K562 (cell line): ENCODE measurements around the gene PUS7. TPM values are rescaled to one million over a fixed set of nuclear protein-coding genes. Genes with fewer than 3 reads are reported as not detected.

ENCODE experiments used
- ATAC-seq: fragments of 200-7000 bp; cut with Tn5 transposase; 3 replicates; pipeline ENCODE4 v1.9.1; 2020; ENCODE audit warnings: moderate library complexity
- BruUV-seq: library from RNA; stranded (reverse); fragments of 400-500 nt; replicated peaks from 2 replicates; lab custom pipeline; 2021; lab: Mats Ljungman, UMichigan
- CTCF ChIA-PET: fragments of 300-600 bp; formaldehyde crosslinking; extraction: SDS; loops from one replicate; lab custom pipeline; 2021; ENCODE audit warnings: low intra/inter-chr PET ratio; lab: Yijun Ruan, JAX
- POLR2A ChIA-PET: fragments of 300-600, 350-650 bp; sonication (Branson Sonifier 250); formaldehyde crosslinking; extraction: SDS; loops from one replicate; lab custom pipeline; 2021; ENCODE audit warnings: antibody characterized with exemption, inconsistent platforms; lab: Yijun Ruan, JAX
- DNase-seq, 4 experiments: peaks; one replicate each; pipeline versions ENCODE4 v3.0.0 to v3.0.0-alpha.2; 2011 to 2018; ENCODE audit warnings: low spot score in 3 of 4, mixed read lengths in 3 of 4; ENCODE audit errors: extremely low read depth in 1 of 4
- FAIRE-seq: peaks from 2 replicates; lab custom pipeline; 2011; peaks lifted over from hg19 to GRCh38; lab: Jason Lieb, UNC
- H2AFZ ChIP-seq: 2 replicates; pipeline ENCODE4 v1.6.0; 2011; ENCODE audit warnings: low read depth, low read length, control low read depth, inconsistent platforms
- H3K27ac ChIP-seq: fragments of 200-600 bp; 3 replicates; pipeline ENCODE4 v1.8.0; 2011; ENCODE audit warnings: low read depth, mild to moderate bottlenecking, control low read depth, inconsistent platforms, low read length, moderate library complexity, mixed read lengths; ENCODE audit errors: extremely low read depth
- H3K27me3 ChIP-seq, 2 experiments: fragments of 300-600 bp in 1 of 2; 2 replicates in 1 of 2; 3 replicates in 1 of 2; pipeline versions ENCODE4 v1.6.0 to v1.8.0; 2011; ENCODE audit warnings: inconsistent platforms in 2 of 2, low read length in 2 of 2, mild to moderate bottlenecking in 1 of 2, mixed read lengths in 1 of 2, moderate library complexity in 1 of 2; ENCODE audit not compliant: control insufficient read depth in 2 of 2, insufficient read depth in 2 of 2
- H3K36me3 ChIP-seq: fragments of 300-600 bp; 3 replicates; pipeline ENCODE4 v1.8.0; 2011; ENCODE audit warnings: mild to moderate bottlenecking, low read length, inconsistent platforms; ENCODE audit not compliant: control insufficient read depth, insufficient read depth
- H3K4me1 ChIP-seq, 2 experiments: fragments of 200-600 bp in 1 of 2; replicated peaks in 1 of 2; 2 replicates in 1 of 2; 3 replicates in 1 of 2; pipeline versions ENCODE4 v1.5.1 to v1.8.0; 2011; ENCODE audit warnings: inconsistent platforms in 2 of 2, low read length in 2 of 2, mild to moderate bottlenecking in 1 of 2, mixed read lengths in 1 of 2, moderate library complexity in 1 of 2; ENCODE audit not compliant: control insufficient read depth in 2 of 2, insufficient read depth in 2 of 2
- H3K4me2 ChIP-seq: 2 replicates; pipeline ENCODE4 v1.6.1; 2011; ENCODE audit warnings: low read length, control low read depth, inconsistent platforms, mixed read lengths; ENCODE audit not compliant: insufficient read depth
- H3K4me3 ChIP-seq: fragments of 200-600 bp; sonication (generic), shearing (Covaris generic); 2 replicates; pipeline ENCODE4 v1.5.1; 2016; ENCODE audit warnings: control low read depth, inconsistent platforms
- H3K79me2 ChIP-seq: fragments of 200-600 bp; 3 replicates; pipeline ENCODE4 v1.8.0; 2011; ENCODE audit warnings: low read length, inconsistent platforms; ENCODE audit not compliant: control insufficient read depth, insufficient read depth
- H3K9ac ChIP-seq, 2 experiments: 2 replicates each; pipeline versions ENCODE4 v1.6.0 to v1.6.1; 2011; ENCODE audit warnings: low read depth in 2 of 2, low read length in 2 of 2, control low read depth in 1 of 2, inconsistent platforms in 1 of 2, mild to moderate bottlenecking in 1 of 2, mixed read lengths in 1 of 2; ENCODE audit not compliant: insufficient read depth in 1 of 2
- H3K9me1 ChIP-seq: one replicate; pipeline ENCODE4 v1.6.0; 2011; ENCODE audit warnings: inconsistent platforms, mild to moderate bottlenecking, low read length, moderate library complexity; ENCODE audit not compliant: control insufficient read depth, insufficient read depth
- H3K9me3 ChIP-seq: replicated peaks from 2 replicates; pipeline ENCODE4 v1.5.1; 2011; ENCODE audit warnings: low read depth, low read length, inconsistent platforms; ENCODE audit not compliant: control insufficient read depth, insufficient read depth
- H4K20me1 ChIP-seq: replicated peaks from 2 replicates; pipeline ENCODE4 v1.6.1; 2011; ENCODE audit warnings: low read length, inconsistent platforms, mixed read lengths; ENCODE audit not compliant: control insufficient read depth, insufficient read depth
- CAMTA2 ChIP-seq: fragments of 250-450 bp; sonication (Bioruptor Pico); conservative IDR thresholded peaks from 2 replicates; pipeline ENCODE4 v1.5.1; 2022
- CBX3 ChIP-seq, 2 experiments: IDR thresholded peaks; 1 replicate in 1 of 2; 2 replicates in 1 of 2; pipeline ENCODE4 v1.6.1; 2012; ENCODE audit warnings: inconsistent platforms in 2 of 2, low read length in 2 of 2, borderline replicate concordance in 1 of 2, control low read depth in 1 of 2
- DPF2 ChIP-seq: fragments of 450-650 bp; IDR thresholded peaks from 2 replicates; pipeline ENCODE4 v1.6.1; 2016
- HEY1 ChIP-seq: fragments of 250-450 bp; sonication (Bioruptor Pico); IDR thresholded peaks from 2 replicates; pipeline ENCODE4 v1.5.0; 2020; ENCODE audit warnings: mild to moderate bottlenecking, moderate library complexity, borderline replicate concordance
- MCM3 ChIP-seq: fragments of 450-650 bp; IDR thresholded peaks from 2 replicates; pipeline ENCODE4 v1.6.1; 2016
- PBX2 ChIP-seq, 2 experiments: IDR thresholded peaks in 1 of 2; conservative IDR thresholded peaks in 1 of 2; 2 replicates each; pipeline ENCODE4 v1.6.1; 2016; ENCODE audit warnings: low read depth in 2 of 2, mild to moderate bottlenecking in 1 of 2, missing compliant biosample characterization in 1 of 2, missing genetic modification characterization in 1 of 2, moderate library complexity in 1 of 2
- SRSF1 ChIP-seq: fragments of 200-400 bp; formaldehyde crosslinking; IDR thresholded peaks from 2 replicates; pipeline ENCODE4 v1.6.1; 2017; ENCODE audit warnings: mild to moderate bottlenecking, low read depth, low read length, moderate library complexity
- SUPT5H ChIP-seq: fragments of 450-650 bp; IDR thresholded peaks from 2 replicates; pipeline ENCODE4 v1.6.1; 2016
- TEAD2 ChIP-seq: fragments of 450-650 bp; IDR thresholded peaks from 2 replicates; pipeline ENCODE4 v1.6.1; 2016; ENCODE audit warnings: missing genetic modification characterization, control low read depth, missing compliant biosample characterization
- ZBTB9 ChIP-seq: fragments of 450-650 bp; formaldehyde crosslinking; IDR thresholded peaks from 2 replicates; pipeline ENCODE4 v1.4.0; 2020; ENCODE audit warnings: mild to moderate bottlenecking, moderate library complexity
- ZHX1 ChIP-seq: fragments of 150-350 bp; conservative IDR thresholded peaks from 2 replicates; pipeline ENCODE4 v1.6.1; 2014; ENCODE audit warnings: low read length
- ZNF12 ChIP-seq: sonication (generic); formaldehyde crosslinking; IDR thresholded peaks from 2 replicates; pipeline ENCODE4 v1.4.0; 2020; ENCODE audit warnings: mild to moderate bottlenecking, missing genetic modification reagents
- ZNF644 ChIP-seq: fragments of 200-800 bp; sonication (Bioruptor generic); IDR thresholded peaks from 2 replicates; pipeline ENCODE4 v1.6.1; 2016; ENCODE audit warnings: low read depth, missing genetic modification characterization, missing compliant biosample characterization
- ZNF668 ChIP-seq: fragments of 250-450 bp; sonication (Bioruptor Pico); IDR thresholded peaks from 2 replicates; pipeline ENCODE4 v1.8.0; 2022; ENCODE audit warnings: mild to moderate bottlenecking, inconsistent platforms
- WGBS: fragments of 100-300 bp; shearing (Covaris generic); methylation state at CpG from one replicate; pipeline ENCODE4 v1.1.6; 2016; ENCODE audit warnings: low coverage, mixed read lengths; ENCODE audit not compliant: insufficient coverage; ENCODE audit errors: missing lambda C conversion rate; 5-methylcytosine and 5-hydroxymethylcytosine counted together
- in situ Hi-C: fragments of 300-500 bp; cut with MboI; formaldehyde crosslinking; loops from 4 replicates; pipeline ENCODE4 v1.15.0; 2018; ENCODE audit warnings: inconsistent platforms, mixed read lengths
- intact Hi-C: fragments of 100-400 bp; cut with micrococcal nuclease; formaldehyde crosslinking; loops from 2 replicates; pipeline ENCODE4 v1.14.2; 2022
- polyA plus RNA-seq, 8 experiments: library from polyadenylated mRNA; depleted of rRNA in 4 of 8; stranded (reverse) in 5 of 8; unstranded in 3 of 8; fragments of >200 nt; fragmentation: Nextera tagmentation in 2 of 8; fragmentation: Illumina TruSeq in 1 of 8; extraction: Ambion mirVana in 2 of 8; extraction: Trizol in 1 of 8; gene quantifications; 2 replicates each; pipeline versions ENCODE4 v1.2.1 to v1.2.3, GENCODE V29; 2011 to 2014; ENCODE audit warnings: inconsistent platforms in 1 of 8, missing spikeins in 1 of 8
- total RNA-seq, 7 experiments: library from RNA; depleted of rRNA in 6 of 7; stranded (reverse); fragments of >200 nt in 6 of 7; fragmentation: Illumina TruSeq in 2 of 7; extraction: Trizol in 2 of 7; gene quantifications; 2 replicates each; pipeline versions ENCODE4 v1.2.1 to v1.2.3, GENCODE V29; 2011 to 2021; ENCODE audit warnings: low replicate concordance in 1 of 7

PUS7 gene
- total and polyA plus RNA-seq, 9 of the 15 experiments (the other 6 are each of a cell fraction or from before 2014, with no cell fraction given) = 15.1 to 95.6 (median 63.2) TPM

GRCh38 chr7:105538339-105538738 lies 16.3 kb upstream of the PUS7 start:
- Histone ChIP-seq H3K4me3 (no peak overlapping the region), H3K4me2 (no peak overlapping the region), H3K4me1 (peaks cover 3 to 5% of the 10 kb centered on the region in 2 experiments; a peak in 4 of 5 replicates), H3K9me3 (no peaks in the 10 kb centered on the region), H4K20me1 (no peaks in the 10 kb centered on the region), H3K9ac (no peak overlapping the region), H3K27ac (no peak overlapping the region), H3K36me3 (peaks cover 97% of the 10 kb centered on the region), H3K9me1 (no peaks in the 10 kb centered on the region), H3K79me2 (peaks cover 22% of the 10 kb centered on the region), H2AFZ (no peak overlapping the region), H3K27me3 (no peaks in the 10 kb centered on the region)
- FAIRE-seq (no peak), ATAC-seq (no peak), DNase-seq (no peak)
- WGBS = 87% methylated on average over 2 of the region's 2 CpGs
- in situ Hi-C loops (no loop called here), intact Hi-C loops (no loop called here)
- TF ChIP-seq MCM3 (no peak), ZBTB9 (no peak), PBX2 (CRISPR knock-in tag; IDR thresholded peaks at IDR 0.05; ENCODE audit: low read depth) (no peak), PBX2 (tag; conservative IDR thresholded peaks at IDR 0.05; ENCODE audit: low read depth) (no peak), SRSF1 (no peak), HEY1 (CRISPR knock-in tag) (no peak), ZNF12 (CRISPR knock-in tag) (no peak), DPF2 (no peak), CAMTA2 (CRISPR knock-in tag) (no peak), TEAD2 (tag) (no peak), CBX3 (IDR thresholded peaks at IDR 0.05; ENCODE audit: borderline replicate concordance in 1 of 2, low read length in 2 of 2) (no peak), SUPT5H (no peak), ZNF644 (tag) (no peak), ZNF668 (CRISPR knock-in tag) (no peak), ZHX1 (no peak)
- ChIA-PET POLR2A (interaction anchor here (0.7 to 1.2 kb wide), 4 partner anchors 8 to 14 kb away, joined by 3 to 4 read pairs (median 3); no protein-coding TSS in a partner anchor), CTCF (no interaction called here)
- BruUV-seq = no TSS peak
